HG02642 (cell line): ENCODE data around the gene DLGAP3.

Experiments used
- ATAC-seq: cut with Tn5 transposase; IDR thresholded peaks from one replicate; pipeline ENCODE4 v1.9.1; 2021; ENCODE audit warnings: mild to moderate bottlenecking; ENCODE audit not compliant: unreplicated experiment, poor library complexity

Gene DLGAP3

GRCh38 chr1:34906756-34907155 lies 22.7 kb downstream of the DLGAP3 start:
- no peak for ATAC-seq

- ATAC-seq = no peak
These were observed 23.2 kb downstream of the DLGAP3 start for GRCh38 chr1:34906222-34906621.

- no peak for ATAC-seq
These were observed 24.4 kb downstream of the DLGAP3 start for GRCh38 chr1:34905098-34905459.

- no peak for ATAC-seq
These were observed 25.0 kb downstream of the DLGAP3 start for GRCh38 chr1:34904236-34905097.

- no peak for ATAC-seq
These were observed 27.5 kb downstream of the DLGAP3 start for GRCh38 chr1:34901919-34902318.

GRCh38 chr1:34900775-34901502 lies 28.5 kb downstream of the DLGAP3 start:
- no peak for ATAC-seq

- no peak for ATAC-seq
These were observed 29.5 kb downstream of the DLGAP3 start for GRCh38 chr1:34899906-34900305.

GRCh38 chr1:34899471-34899870 lies 30.0 kb downstream of the DLGAP3 start:
- ATAC-seq = no peak

GRCh38 chr1:34898330-34898761 lies 31.1 kb downstream of the DLGAP3 start:
- ATAC-seq = no peak

GRCh38 chr1:34896612-34897011 lies 32.8 kb downstream of the DLGAP3 start:
- ATAC-seq = no peak

- no peak for ATAC-seq
These were observed 39.7 kb downstream of the DLGAP3 start for GRCh38 chr1:34889705-34890104.

- ATAC-seq = no peak
These were observed 41.9 kb downstream of the DLGAP3 start for GRCh38 chr1:34887593-34887992.

GRCh38 chr1:34885405-34886247 lies 43.8 kb downstream of the DLGAP3 start:
- no peak for ATAC-seq

- ATAC-seq = no peak
These were observed 44.5 kb downstream of the DLGAP3 start for GRCh38 chr1:34884961-34885360.

- ATAC-seq = no peak
These were observed 44.9 kb downstream of the DLGAP3 start for GRCh38 chr1:34884536-34884935.

GRCh38 chr1:34879230-34879629 lies 50.2 kb downstream of the DLGAP3 start:
- no peak for ATAC-seq

- ATAC-seq = no peak
These were observed 53.0 kb downstream of the DLGAP3 start for GRCh38 chr1:34876406-34876805.

GRCh38 chr1:34874296-34874952 lies 55.0 kb downstream of the DLGAP3 start:
- ATAC-seq = no peak

GRCh38 chr1:34872133-34872503 lies 57.3 kb downstream of the DLGAP3 start:
- ATAC-seq = no peak

GRCh38 chr1:34871443-34872132 lies 57.9 kb downstream of the DLGAP3 start:
- ATAC-seq = no peak
